WTC11 (cell line): Measurements from ENCODE around the gene MSI1. TPM values are rescaled to one million over a fixed set of nuclear protein-coding genes. Genes with fewer than 3 reads are reported as not detected.

Experiments used
- ETV6 ChIP-seq: sonication (generic); formaldehyde crosslinking; IDR thresholded peaks from 2 replicates; pipeline ENCODE4 v1.8.1; 2022; ENCODE audit warnings: mild to moderate bottlenecking, missing genetic modification reagents
- FOXK1 ChIP-seq: sonication (generic); formaldehyde crosslinking; IDR thresholded peaks from 2 replicates; pipeline ENCODE4 v1.8.0; 2022; ENCODE audit warnings: mild to moderate bottlenecking, moderate library complexity, missing genetic modification reagents
- GTF2I ChIP-seq: fragments of 250-450 bp; sonication (Bioruptor Pico); conservative IDR thresholded peaks from 2 replicates; pipeline ENCODE4 v1.4.0; 2021; ENCODE audit warnings: mild to moderate bottlenecking
- NFATC4 ChIP-seq: fragments of 250-450 bp; sonication (Bioruptor Pico); IDR thresholded peaks from 2 replicates; pipeline ENCODE4 v1.9.0; 2021; ENCODE audit warnings: mild to moderate bottlenecking
- SMAD3 ChIP-seq: sonication (generic); formaldehyde crosslinking; IDR thresholded peaks from 2 replicates; pipeline ENCODE4 v1.8.0; 2022; ENCODE audit warnings: missing genetic modification reagents, mild to moderate bottlenecking, borderline replicate concordance
- SP1 ChIP-seq: sonication (generic); formaldehyde crosslinking; conservative IDR thresholded peaks from 2 replicates; pipeline ENCODE4 v1.8.1; 2022; ENCODE audit warnings: missing genetic modification reagents
- TEAD4 ChIP-seq: sonication (generic); formaldehyde crosslinking; IDR thresholded peaks from 2 replicates; pipeline ENCODE4 v1.8.0; 2022; ENCODE audit warnings: mild to moderate bottlenecking, missing genetic modification reagents
- TP53 ChIP-seq: sonication (generic); formaldehyde crosslinking; IDR thresholded peaks from 2 replicates; pipeline ENCODE4 v1.8.1; 2023; ENCODE audit warnings: mild to moderate bottlenecking, missing genetic modification reagents
- ZBTB21 ChIP-seq: sonication (generic); formaldehyde crosslinking; IDR thresholded peaks from 2 replicates; pipeline ENCODE4 v1.8.1; 2023; ENCODE audit warnings: mild to moderate bottlenecking, missing genetic modification reagents, borderline replicate concordance
- total RNA-seq: library from RNA; stranded (reverse); gene quantifications from 3 replicates; pipeline ENCODE4 v1.2.3, GENCODE V29; 2021
- TF ChIP-seq, protein P1 (sequence below): sonication (generic); formaldehyde crosslinking; IDR thresholded peaks from 2 replicates; pipeline ENCODE4 v1.8.1; 2023; ENCODE audit warnings: mild to moderate bottlenecking, missing genetic modification reagents, borderline replicate concordance
- TF ChIP-seq, protein P2 (sequence below): sonication (generic); formaldehyde crosslinking; IDR thresholded peaks from 2 replicates; pipeline ENCODE4 v1.8.1; 2023; ENCODE audit warnings: mild to moderate bottlenecking, moderate library complexity, missing genetic modification reagents
- TF ChIP-seq, protein P3 (sequence below): sonication (generic); formaldehyde crosslinking; IDR thresholded peaks from 2 replicates; pipeline ENCODE4 v1.8.1; 2022; ENCODE audit warnings: low read depth, mild to moderate bottlenecking, moderate library complexity, missing genetic modification reagents, borderline replicate concordance
- TF ChIP-seq, protein P4 (sequence below): fragments of 250-450 bp; sonication (Bioruptor Pico); IDR thresholded peaks from 2 replicates; pipeline ENCODE4 v1.9.0; 2021; ENCODE audit warnings: mild to moderate bottlenecking
- TF ChIP-seq, protein P5 (sequence below): sonication (generic); formaldehyde crosslinking; IDR thresholded peaks from 2 replicates; pipeline ENCODE4 v1.8.1; 2022; ENCODE audit warnings: missing genetic modification reagents, borderline replicate concordance
- TF ChIP-seq, protein P6 (sequence below): sonication (generic); formaldehyde crosslinking; IDR thresholded peaks from 2 replicates; pipeline ENCODE4 v1.8.0; 2022; ENCODE audit warnings: missing genetic modification reagents
- TF ChIP-seq, protein P7 (sequence below): sonication (generic); formaldehyde crosslinking; IDR thresholded peaks from 2 replicates; pipeline ENCODE4 v1.8.0; 2022; ENCODE audit warnings: mild to moderate bottlenecking, missing genetic modification reagents

MSI1 gene
- total RNA-seq, 1 experiment from 2014 or later, result 71.5 TPM

DNA sequence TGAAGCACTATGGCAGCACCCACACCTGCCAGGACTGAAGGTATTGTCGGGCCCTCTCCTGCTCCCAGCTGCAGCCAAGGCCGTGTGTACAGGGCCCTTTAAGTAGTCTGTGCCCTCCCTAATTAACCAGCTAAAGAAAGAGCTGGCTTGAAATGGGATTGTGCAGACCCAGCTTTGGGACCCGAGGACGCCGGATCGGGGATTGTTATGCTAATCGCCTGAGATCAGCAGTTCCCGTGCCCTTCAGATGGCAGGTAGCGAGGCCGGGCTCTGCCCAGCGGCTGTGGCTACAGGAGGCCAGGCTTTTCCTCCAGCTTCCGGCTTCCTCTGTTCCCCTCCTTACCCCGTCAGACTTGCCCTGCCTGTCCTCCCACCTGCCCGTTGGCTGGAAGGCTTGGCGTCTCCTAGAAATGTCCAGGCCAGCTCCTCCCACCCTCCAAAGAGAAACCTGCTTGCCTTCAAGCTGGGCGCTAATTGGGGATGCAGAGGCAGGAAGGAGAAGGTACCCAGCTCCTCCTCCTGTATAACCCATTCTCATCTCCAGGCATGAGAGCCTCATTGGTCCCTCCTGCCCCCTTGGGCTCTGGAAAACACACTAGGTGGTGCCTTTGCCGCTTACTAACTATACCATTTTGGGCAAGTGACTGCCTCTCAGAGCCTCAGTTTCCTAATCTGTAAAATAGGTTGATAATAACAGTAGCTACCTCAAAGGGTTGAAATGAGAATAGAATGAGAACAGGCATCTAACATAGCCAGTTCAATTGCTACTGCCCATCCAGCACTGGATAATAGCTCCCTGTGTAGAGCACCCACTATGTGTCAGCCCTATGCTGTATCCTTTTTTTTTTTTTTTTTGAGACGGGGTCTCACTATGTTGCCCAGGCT is 25.8 kb upstream of the MSI1 start (continued):
- TF ChIP-seq, protein P1, sequence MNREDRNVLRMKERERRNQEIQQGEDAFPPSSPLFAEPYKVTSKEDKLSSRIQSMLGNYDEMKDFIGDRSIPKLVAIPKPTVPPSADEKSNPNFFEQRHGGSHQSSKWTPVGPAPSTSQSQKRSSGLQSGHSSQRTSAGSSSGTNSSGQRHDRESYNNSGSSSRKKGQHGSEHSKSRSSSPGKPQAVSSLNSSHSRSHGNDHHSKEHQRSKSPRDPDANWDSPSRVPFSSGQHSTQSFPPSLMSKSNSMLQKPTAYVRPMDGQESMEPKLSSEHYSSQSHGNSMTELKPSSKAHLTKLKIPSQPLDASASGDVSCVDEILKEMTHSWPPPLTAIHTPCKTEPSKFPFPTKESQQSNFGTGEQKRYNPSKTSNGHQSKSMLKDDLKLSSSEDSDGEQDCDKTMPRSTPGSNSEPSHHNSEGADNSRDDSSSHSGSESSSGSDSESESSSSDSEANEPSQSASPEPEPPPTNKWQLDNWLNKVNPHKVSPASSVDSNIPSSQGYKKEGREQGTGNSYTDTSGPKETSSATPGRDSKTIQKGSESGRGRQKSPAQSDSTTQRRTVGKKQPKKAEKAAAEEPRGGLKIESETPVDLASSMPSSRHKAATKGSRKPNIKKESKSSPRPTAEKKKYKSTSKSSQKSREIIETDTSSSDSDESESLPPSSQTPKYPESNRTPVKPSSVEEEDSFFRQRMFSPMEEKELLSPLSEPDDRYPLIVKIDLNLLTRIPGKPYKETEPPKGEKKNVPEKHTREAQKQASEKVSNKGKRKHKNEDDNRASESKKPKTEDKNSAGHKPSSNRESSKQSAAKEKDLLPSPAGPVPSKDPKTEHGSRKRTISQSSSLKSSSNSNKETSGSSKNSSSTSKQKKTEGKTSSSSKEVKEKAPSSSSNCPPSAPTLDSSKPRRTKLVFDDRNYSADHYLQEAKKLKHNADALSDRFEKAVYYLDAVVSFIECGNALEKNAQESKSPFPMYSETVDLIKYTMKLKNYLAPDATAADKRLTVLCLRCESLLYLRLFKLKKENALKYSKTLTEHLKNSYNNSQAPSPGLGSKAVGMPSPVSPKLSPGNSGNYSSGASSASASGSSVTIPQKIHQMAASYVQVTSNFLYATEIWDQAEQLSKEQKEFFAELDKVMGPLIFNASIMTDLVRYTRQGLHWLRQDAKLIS (CRISPR knock-in tag), result no peak
- TF ChIP-seq, protein P2, sequence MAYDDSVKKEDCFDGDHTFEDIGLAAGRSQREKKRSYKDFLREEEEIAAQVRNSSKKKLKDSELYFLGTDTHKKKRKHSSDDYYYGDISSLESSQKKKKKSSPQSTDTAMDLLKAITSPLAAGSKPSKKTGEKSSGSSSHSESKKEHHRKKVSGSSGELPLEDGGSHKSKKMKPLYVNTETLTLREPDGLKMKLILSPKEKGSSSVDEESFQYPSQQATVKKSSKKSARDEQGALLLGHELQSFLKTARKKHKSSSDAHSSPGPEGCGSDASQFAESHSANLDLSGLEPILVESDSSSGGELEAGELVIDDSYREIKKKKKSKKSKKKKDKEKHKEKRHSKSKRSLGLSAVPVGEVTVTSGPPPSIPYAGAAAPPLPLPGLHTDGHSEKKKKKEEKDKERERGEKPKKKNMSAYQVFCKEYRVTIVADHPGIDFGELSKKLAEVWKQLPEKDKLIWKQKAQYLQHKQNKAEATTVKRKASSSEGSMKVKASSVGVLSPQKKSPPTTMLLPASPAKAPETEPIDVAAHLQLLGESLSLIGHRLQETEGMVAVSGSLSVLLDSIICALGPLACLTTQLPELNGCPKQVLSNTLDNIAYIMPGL (CRISPR knock-in tag), result no peak
- TF ChIP-seq ZBTB21 (CRISPR knock-in tag) (0 out of 2 replicates have a peak, but pooled peaks have one; percentile 74), ETV6 (CRISPR knock-in tag) (peak; percentile 97), FOXK1 (CRISPR knock-in tag) (no peak; the same call in 1 of the 2 replicates), NFATC4 (no peak), SMAD3 (CRISPR knock-in tag) (peak; percentile 37; the same call in 1 of the 2 replicates), TEAD4 (CRISPR knock-in tag) (0 out of 2 replicates have a peak, but pooled peaks have one; percentile 23), TP53 (CRISPR knock-in tag) (no peak), SP1 (CRISPR knock-in tag) (peak; percentile 12; the same call in 1 of the 2 replicates), GTF2I (CRISPR knock-in tag) (0 out of 2 replicates have a peak, but pooled peaks have one; percentile 8)
- TF ChIP-seq, protein P3, sequence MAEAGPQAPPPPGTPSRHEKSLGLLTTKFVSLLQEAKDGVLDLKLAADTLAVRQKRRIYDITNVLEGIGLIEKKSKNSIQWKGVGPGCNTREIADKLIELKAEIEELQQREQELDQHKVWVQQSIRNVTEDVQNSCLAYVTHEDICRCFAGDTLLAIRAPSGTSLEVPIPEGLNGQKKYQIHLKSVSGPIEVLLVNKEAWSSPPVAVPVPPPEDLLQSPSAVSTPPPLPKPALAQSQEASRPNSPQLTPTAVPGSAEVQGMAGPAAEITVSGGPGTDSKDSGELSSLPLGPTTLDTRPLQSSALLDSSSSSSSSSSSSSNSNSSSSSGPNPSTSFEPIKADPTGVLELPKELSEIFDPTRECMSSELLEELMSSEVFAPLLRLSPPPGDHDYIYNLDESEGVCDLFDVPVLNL (CRISPR knock-in tag), result no peak
- TF ChIP-seq, protein P4, sequence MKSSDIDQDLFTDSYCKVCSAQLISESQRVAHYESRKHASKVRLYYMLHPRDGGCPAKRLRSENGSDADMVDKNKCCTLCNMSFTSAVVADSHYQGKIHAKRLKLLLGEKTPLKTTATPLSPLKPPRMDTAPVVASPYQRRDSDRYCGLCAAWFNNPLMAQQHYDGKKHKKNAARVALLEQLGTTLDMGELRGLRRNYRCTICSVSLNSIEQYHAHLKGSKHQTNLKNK (CRISPR knock-in tag), result no peak
- TF ChIP-seq, protein P5, sequence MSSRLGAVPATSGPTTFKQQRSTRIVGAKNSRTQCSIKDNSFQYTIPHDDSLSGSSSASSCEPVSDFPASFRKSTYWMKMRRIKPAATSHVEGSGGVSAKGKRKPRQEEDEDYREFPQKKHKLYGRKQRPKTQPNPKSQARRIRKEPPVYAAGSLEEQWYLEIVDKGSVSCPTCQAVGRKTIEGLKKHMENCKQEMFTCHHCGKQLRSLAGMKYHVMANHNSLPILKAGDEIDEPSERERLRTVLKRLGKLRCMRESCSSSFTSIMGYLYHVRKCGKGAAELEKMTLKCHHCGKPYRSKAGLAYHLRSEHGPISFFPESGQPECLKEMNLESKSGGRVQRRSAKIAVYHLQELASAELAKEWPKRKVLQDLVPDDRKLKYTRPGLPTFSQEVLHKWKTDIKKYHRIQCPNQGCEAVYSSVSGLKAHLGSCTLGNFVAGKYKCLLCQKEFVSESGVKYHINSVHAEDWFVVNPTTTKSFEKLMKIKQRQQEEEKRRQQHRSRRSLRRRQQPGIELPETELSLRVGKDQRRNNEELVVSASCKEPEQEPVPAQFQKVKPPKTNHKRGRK (CRISPR knock-in tag), result no peak
- TF ChIP-seq, protein P6, sequence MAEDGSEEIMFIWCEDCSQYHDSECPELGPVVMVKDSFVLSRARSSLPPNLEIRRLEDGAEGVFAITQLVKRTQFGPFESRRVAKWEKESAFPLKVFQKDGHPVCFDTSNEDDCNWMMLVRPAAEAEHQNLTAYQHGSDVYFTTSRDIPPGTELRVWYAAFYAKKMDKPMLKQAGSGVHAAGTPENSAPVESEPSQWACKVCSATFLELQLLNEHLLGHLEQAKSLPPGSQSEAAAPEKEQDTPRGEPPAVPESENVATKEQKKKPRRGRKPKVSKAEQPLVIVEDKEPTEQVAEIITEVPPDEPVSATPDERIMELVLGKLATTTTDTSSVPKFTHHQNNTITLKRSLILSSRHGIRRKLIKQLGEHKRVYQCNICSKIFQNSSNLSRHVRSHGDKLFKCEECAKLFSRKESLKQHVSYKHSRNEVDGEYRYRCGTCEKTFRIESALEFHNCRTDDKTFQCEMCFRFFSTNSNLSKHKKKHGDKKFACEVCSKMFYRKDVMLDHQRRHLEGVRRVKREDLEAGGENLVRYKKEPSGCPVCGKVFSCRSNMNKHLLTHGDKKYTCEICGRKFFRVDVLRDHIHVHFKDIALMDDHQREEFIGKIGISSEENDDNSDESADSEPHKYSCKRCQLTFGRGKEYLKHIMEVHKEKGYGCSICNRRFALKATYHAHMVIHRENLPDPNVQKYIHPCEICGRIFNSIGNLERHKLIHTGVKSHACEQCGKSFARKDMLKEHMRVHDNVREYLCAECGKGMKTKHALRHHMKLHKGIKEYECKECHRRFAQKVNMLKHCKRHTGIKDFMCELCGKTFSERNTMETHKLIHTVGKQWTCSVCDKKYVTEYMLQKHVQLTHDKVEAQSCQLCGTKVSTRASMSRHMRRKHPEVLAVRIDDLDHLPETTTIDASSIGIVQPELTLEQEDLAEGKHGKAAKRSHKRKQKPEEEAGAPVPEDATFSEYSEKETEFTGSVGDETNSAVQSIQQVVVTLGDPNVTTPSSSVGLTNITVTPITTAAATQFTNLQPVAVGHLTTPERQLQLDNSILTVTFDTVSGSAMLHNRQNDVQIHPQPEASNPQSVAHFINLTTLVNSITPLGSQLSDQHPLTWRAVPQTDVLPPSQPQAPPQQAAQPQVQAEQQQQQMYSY (CRISPR knock-in tag), result peak; percentile 44
- TF ChIP-seq, protein P7, sequence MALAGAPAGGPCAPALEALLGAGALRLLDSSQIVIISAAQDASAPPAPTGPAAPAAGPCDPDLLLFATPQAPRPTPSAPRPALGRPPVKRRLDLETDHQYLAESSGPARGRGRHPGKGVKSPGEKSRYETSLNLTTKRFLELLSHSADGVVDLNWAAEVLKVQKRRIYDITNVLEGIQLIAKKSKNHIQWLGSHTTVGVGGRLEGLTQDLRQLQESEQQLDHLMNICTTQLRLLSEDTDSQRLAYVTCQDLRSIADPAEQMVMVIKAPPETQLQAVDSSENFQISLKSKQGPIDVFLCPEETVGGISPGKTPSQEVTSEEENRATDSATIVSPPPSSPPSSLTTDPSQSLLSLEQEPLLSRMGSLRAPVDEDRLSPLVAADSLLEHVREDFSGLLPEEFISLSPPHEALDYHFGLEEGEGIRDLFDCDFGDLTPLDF (CRISPR knock-in tag), result no peak
